Measurements from ENCODE around the gene POU6F2.

The POU6F2 gene

GRCh38 chr7:39071116-39071515, 93.4 kb downstream of the POU6F2 start:
- no peak for DNase-seq

- DNase-seq: no peak
These were observed 95.7 kb downstream of the POU6F2 start for GRCh38 chr7:39073432-39073831.

GRCh38 chr7:39075210-39075609, 97.5 kb downstream of the POU6F2 start:
- no peak for DNase-seq

- DNase-seq: peak in 1 of 2 experiments; percentile 16
These were observed 106.1 kb downstream of the POU6F2 start for GRCh38 chr7:39083781-39084180.

- DNase-seq: no peak
These were observed 106.6 kb downstream of the POU6F2 start for GRCh38 chr7:39084349-39084748.

GRCh38 chr7:39085189-39085588, 107.5 kb downstream of the POU6F2 start:
- no peak for DNase-seq

GRCh38 chr7:39085590-39086049, 107.9 kb downstream of the POU6F2 start:
- peak; percentile 76 to 82 for DNase-seq

GRCh38 chr7:39086638-39087360, 109.1 kb downstream of the POU6F2 start:
- DNase-seq: peak; percentile 37 to 60

- DNase-seq: no peak
These were observed 111.3 kb downstream of the POU6F2 start for GRCh38 chr7:39088730-39089593.

- no peak for DNase-seq
These were observed 113.4 kb downstream of the POU6F2 start for GRCh38 chr7:39091145-39091544.

- DNase-seq: peak in 1 of 2 experiments; percentile 47
These were observed 114.1 kb downstream of the POU6F2 start for GRCh38 chr7:39091774-39092173.

GRCh38 chr7:39094731-39095130, 117.0 kb downstream of the POU6F2 start:
- no peak for DNase-seq

- peak in 1 of 2 experiments; percentile 19 for DNase-seq
These were observed 118.3 kb downstream of the POU6F2 start for GRCh38 chr7:39095875-39096619.

- no peak for DNase-seq
These were observed 120.8 kb downstream of the POU6F2 start for GRCh38 chr7:39098506-39098905.

GRCh38 chr7:39099146-39099545, 121.4 kb downstream of the POU6F2 start:
- DNase-seq: no peak

GRCh38 chr7:39100270-39100669, 122.6 kb downstream of the POU6F2 start:
- DNase-seq: no peak

GRCh38 chr7:39102234-39102633, 124.5 kb downstream of the POU6F2 start:
- no peak for DNase-seq

GRCh38 chr7:39105720-39106119, 128.0 kb downstream of the POU6F2 start:
- no peak for DNase-seq

GRCh38 chr7:39125846-39126245, 148.1 kb downstream of the POU6F2 start:
- no peak for DNase-seq

- DNase-seq: no peak
These were observed 149.3 kb downstream of the POU6F2 start for GRCh38 chr7:39127058-39127457.

GRCh38 chr7:39128287-39128843, 150.7 kb downstream of the POU6F2 start:
- no peak for DNase-seq

GRCh38 chr7:39130274-39130673, 152.6 kb downstream of the POU6F2 start:
- peak in 1 of 2 experiments; percentile 37 for DNase-seq

All from NCI-H187 (cell line).